Stimulated activated CD4-positive, alpha-beta T cell treated with anti-CD3 and anti-CD28 coated beads, Interleukin-4, amount 100 ng/mL, for 48 hours (primary cell): Measurements from ENCODE around the gene NOVA1.

ENCODE experiments used
- DNase-seq, 2 donors: peaks; one replicate each; pipeline ENCODE4 v3.0.0-alpha.2; 2020; ENCODE audit warnings: low read depth in 2 of 2

Gene NOVA1

GRCh38 chr14:26594148-26594547 is 3.7 kb downstream of the NOVA1 start:
- no peak for DNase-seq

GRCh38 chr14:26593357-26593756 is 4.5 kb downstream of the NOVA1 start:
- DNase-seq = no peak

GRCh38 chr14:26589925-26590324 is 7.9 kb downstream of the NOVA1 start:
- DNase-seq = no peak

- no peak for DNase-seq
Measured at GRCh38 chr14:26577711-26578110, 20.1 kb downstream of the NOVA1 start.

GRCh38 chr14:26554069-26554772 is 43.6 kb downstream of the NOVA1 start:
- no peak for DNase-seq

- DNase-seq = no peak
Measured at GRCh38 chr14:26549571-26549970, 48.3 kb downstream of the NOVA1 start.

GRCh38 chr14:26548406-26548805 is 49.4 kb downstream of the NOVA1 start:
- DNase-seq = no peak

GRCh38 chr14:26538176-26538575 is 59.7 kb downstream of the NOVA1 start:
- DNase-seq = no peak

- DNase-seq = no peak
Measured at GRCh38 chr14:26531894-26532293, 65.9 kb downstream of the NOVA1 start.

- no peak for DNase-seq
Measured at GRCh38 chr14:26528415-26529182, 69.2 kb downstream of the NOVA1 start.

- no peak for DNase-seq
Measured at GRCh38 chr14:26527095-26527494, 70.7 kb downstream of the NOVA1 start.

- DNase-seq = no peak
Measured at GRCh38 chr14:26526137-26526536, 71.7 kb downstream of the NOVA1 start.

GRCh38 chr14:26525085-26525484 is 72.7 kb downstream of the NOVA1 start:
- DNase-seq = no peak

- DNase-seq = no peak
Measured at GRCh38 chr14:26522967-26523366, 74.9 kb downstream of the NOVA1 start.

GRCh38 chr14:26517771-26518170 is 80.1 kb downstream of the NOVA1 start:
- DNase-seq = no peak

- no peak for DNase-seq
Measured at GRCh38 chr14:26500028-26500427, 97.8 kb downstream of the NOVA1 start.

- no peak for DNase-seq
Measured at GRCh38 chr14:26499546-26499945, 98.3 kb downstream of the NOVA1 start.

GRCh38 chr14:26486922-26487321 is 110.9 kb downstream of the NOVA1 start:
- no peak for DNase-seq

- DNase-seq = no peak
Measured at GRCh38 chr14:26484562-26484961, 113.3 kb downstream of the NOVA1 start.

GRCh38 chr14:26478967-26479366 is 118.9 kb downstream of the NOVA1 start:
- no peak for DNase-seq

GRCh38 chr14:26466862-26467261 is 131.0 kb downstream of the NOVA1 start:
- no peak for DNase-seq

GRCh38 chr14:26463136-26463535 is 134.7 kb downstream of the NOVA1 start:
- DNase-seq = no peak

- DNase-seq = no peak
Measured at GRCh38 chr14:26454105-26454504, 143.7 kb downstream of the NOVA1 start.
